ENCODE data around the gene CCNE1.

Gene CCNE1

DNA sequence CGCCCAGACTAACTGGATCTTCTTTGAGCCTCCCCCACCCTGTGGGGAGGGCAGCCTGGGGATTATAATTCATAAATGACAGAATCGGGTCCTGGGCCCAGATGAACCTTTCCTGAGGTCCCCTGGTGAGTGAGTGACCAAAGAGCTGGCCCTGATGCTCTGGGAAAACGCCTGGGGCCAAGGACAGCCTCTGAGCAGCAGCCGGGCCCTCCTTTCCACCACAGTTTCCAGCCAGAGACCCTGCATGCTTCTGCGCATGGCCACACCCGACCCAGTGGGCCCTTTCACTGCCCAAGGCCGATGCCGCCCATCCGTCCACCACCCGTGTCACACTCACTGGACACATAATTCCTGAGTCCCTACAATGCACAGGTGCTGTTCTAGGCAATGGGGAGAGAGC lies 43.6 kb upstream of the CCNE1 start:
- no peaks in the 10 kb centered on the region for H3K9me3 Mint-ChIP-seq
- TF ChIP-seq, protein P1, sequence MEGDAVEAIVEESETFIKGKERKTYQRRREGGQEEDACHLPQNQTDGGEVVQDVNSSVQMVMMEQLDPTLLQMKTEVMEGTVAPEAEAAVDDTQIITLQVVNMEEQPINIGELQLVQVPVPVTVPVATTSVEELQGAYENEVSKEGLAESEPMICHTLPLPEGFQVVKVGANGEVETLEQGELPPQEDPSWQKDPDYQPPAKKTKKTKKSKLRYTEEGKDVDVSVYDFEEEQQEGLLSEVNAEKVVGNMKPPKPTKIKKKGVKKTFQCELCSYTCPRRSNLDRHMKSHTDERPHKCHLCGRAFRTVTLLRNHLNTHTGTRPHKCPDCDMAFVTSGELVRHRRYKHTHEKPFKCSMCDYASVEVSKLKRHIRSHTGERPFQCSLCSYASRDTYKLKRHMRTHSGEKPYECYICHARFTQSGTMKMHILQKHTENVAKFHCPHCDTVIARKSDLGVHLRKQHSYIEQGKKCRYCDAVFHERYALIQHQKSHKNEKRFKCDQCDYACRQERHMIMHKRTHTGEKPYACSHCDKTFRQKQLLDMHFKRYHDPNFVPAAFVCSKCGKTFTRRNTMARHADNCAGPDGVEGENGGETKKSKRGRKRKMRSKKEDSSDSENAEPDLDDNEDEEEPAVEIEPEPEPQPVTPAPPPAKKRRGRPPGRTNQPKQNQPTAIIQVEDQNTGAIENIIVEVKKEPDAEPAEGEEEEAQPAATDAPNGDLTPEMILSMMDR (IDR thresholded peaks at IDR 0.05; ENCODE audit: unreplicated experiment in 3 of 3): no peak
- H3K27ac Mint-ChIP-seq: no peak overlapping the region
- H3K4me1 Mint-ChIP-seq: peaks cover 5% of the 10 kb centered on the region
- H3K4me3 Mint-ChIP-seq: no peak overlapping the region
- H3K36me3 Mint-ChIP-seq (ENCODE audit: low read depth): no peaks in the 10 kb centered on the region
- peaks cover 10% of the 10 kb centered on the region for H3K27me3 Mint-ChIP-seq (ENCODE audit: low read depth)

DNA sequence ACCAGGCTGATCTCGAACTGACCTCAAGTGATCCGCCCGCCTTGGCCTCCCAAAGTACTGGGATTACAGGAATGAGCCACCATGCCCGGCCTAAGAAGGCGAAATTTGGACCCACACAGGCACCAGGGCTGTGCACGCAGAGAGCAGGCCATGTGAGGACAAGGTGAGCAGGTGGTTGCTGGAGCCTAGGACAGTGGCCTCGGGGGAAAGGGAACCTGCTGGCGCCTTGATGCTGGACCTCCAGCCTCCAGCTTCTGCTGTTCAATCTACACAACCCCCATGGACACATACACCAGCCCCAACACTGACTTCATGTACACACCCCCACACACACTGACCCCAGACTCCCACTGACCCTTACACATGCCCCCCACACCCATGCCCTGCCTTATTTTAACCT lies 41.8 kb upstream of the CCNE1 start:
- H3K27ac Mint-ChIP-seq: no peak overlapping the region
- H3K9me3 Mint-ChIP-seq: no peaks in the 10 kb centered on the region
- no peak overlapping the region for H3K4me3 Mint-ChIP-seq
- H3K27me3 Mint-ChIP-seq (ENCODE audit: low read depth): peaks cover 8% of the 10 kb centered on the region
- TF ChIP-seq, protein P1 (IDR thresholded peaks at IDR 0.05; ENCODE audit: unreplicated experiment in 3 of 3): no peak
- H3K36me3 Mint-ChIP-seq (ENCODE audit: low read depth): no peaks in the 10 kb centered on the region
- H3K4me1 Mint-ChIP-seq: peaks cover 7% of the 10 kb centered on the region

DNA sequence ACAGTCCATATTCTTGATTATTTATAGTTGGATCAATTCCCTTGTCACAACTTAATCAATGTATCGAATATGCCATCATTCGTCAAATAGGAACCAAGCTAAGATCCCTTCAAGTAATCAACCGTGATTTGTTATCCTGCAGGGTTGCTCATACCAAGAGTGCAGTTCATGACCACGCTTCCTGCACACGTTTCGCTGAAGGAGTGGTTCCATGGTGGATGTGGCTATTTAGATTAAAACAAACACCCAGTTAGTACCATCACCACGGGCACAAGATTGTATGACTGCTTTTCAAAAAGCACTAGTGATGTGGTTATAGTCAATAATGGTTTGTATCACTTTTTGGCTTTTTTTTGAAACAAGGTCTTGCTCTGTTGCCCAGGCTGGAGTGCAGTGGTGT lies 41.1 kb upstream of the CCNE1 start:
- Mint-ChIP-seq H3K27me3 (ENCODE audit: low read depth) (peaks cover 6% of the 10 kb centered on the region), H3K36me3 (ENCODE audit: low read depth) (no peaks in the 10 kb centered on the region), H3K27ac (no peak overlapping the region), H3K4me3 (no peak overlapping the region), H3K9me3 (no peaks in the 10 kb centered on the region), H3K4me1 (peaks cover 14% of the 10 kb centered on the region)
- TF ChIP-seq, protein P1 (IDR thresholded peaks at IDR 0.05; ENCODE audit: unreplicated experiment in 3 of 3): no peak

DNA sequence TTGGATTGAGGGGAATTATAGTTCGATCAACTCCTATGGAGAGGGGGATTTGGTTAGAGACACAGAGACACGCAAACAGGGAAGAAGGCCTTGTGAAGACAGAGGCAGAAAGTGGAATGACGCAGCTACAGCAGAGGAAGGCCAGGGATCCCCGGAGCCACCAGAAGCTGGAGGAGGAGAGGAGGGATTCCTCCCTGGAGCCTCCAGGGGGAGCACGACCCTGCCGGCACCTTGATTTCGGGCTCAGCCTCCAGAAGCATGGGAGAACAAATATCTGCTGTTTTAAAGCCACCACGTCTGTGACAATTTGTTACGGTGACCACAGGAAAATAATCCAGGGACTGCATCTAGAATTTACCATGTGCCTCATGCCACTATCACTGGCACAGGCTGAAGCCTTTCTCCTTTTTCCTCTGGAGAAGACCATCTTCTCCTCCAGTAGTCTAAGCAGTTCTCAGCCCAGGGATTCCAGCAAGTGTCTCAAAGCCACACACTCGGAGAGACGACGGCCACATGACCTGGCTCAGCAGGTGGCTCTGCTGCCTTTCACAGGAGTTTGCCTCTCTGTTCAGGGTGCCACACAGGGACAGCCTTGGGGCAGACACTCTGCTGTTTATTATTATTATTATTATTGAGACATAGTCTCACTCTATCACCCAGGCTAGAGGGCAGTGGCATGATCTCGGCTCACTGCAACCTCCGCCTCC lies 39.9 kb upstream of the CCNE1 start:
- H3K27ac Mint-ChIP-seq: peak overlapping the region in 1 of 3 experiments; percentile 9
- peaks cover 16% of the 10 kb centered on the region for H3K4me1 Mint-ChIP-seq
- TF ChIP-seq, protein P1 (IDR thresholded peaks at IDR 0.05; ENCODE audit: unreplicated experiment in 3 of 3): peak; percentile 79 to 85 (median 82)
- H3K27me3 Mint-ChIP-seq (ENCODE audit: low read depth): no peaks in the 10 kb centered on the region
- H3K9me3 Mint-ChIP-seq: no peaks in the 10 kb centered on the region
- H3K4me3 Mint-ChIP-seq: no peak overlapping the region
- no peaks in the 10 kb centered on the region for H3K36me3 Mint-ChIP-seq (ENCODE audit: low read depth)

DNA sequence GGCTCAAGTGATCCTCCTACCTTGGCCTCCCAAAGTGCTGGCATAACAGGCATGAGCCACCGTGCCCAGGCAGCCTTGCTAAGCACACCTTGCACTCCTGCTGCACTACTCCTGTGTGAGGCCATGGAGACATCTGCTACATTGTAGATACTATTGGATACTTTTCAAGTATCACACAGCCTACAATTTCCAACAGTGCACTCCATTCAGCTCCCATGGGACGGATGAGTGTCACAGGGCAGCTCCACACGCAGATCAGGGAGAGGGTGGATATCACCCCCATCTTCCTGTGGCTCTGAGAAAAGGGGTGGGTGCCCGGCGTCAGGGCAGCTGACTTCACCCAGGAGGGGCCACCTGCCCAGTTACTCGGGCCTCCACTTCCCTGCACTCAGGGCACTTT lies 39.1 kb upstream of the CCNE1 start:
- no peaks in the 10 kb centered on the region for H3K9me3 Mint-ChIP-seq
- H3K27me3 Mint-ChIP-seq (ENCODE audit: low read depth): no peaks in the 10 kb centered on the region
- H3K4me3 Mint-ChIP-seq: no peak overlapping the region
- no peaks in the 10 kb centered on the region for H3K36me3 Mint-ChIP-seq (ENCODE audit: low read depth)
- TF ChIP-seq, protein P1 (IDR thresholded peaks at IDR 0.05; ENCODE audit: unreplicated experiment in 3 of 3): no peak
- H3K27ac Mint-ChIP-seq: no peak overlapping the region
- peaks cover 16% of the 10 kb centered on the region for H3K4me1 Mint-ChIP-seq

DNA sequence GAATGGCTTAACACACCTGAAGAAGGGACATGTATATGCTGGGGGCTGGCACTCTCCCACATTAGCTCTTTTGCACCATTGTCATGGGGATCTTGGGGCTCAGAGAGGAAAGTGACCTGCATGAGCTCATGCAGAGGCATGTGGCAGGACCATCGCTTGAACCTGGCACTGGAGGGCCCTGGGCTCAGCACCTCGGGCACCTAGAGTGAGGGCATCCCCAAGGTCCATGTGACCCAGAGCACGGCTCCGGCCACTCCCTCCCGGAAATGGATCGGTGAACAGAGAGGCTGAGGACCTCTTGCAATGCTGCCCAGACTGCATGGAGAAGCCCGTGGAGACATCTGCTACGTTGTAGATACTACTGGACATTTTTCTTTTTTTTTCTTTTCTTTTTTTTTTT lies 38.6 kb upstream of the CCNE1 start:
- H3K4me1 Mint-ChIP-seq: peaks cover 20% of the 10 kb centered on the region
- no peaks in the 10 kb centered on the region for H3K27me3 Mint-ChIP-seq (ENCODE audit: low read depth)
- H3K36me3 Mint-ChIP-seq (ENCODE audit: low read depth): no peaks in the 10 kb centered on the region

More for the DNA sequence above, 38.6 kb upstream of the CCNE1 start:
- no peak overlapping the region for H3K4me3 Mint-ChIP-seq
- no peaks in the 10 kb centered on the region for H3K9me3 Mint-ChIP-seq
- TF ChIP-seq, protein P1 (IDR thresholded peaks at IDR 0.05; ENCODE audit: unreplicated experiment in 3 of 3): no peak
- peak overlapping the region in 1 of 3 experiments; percentile 57 for H3K27ac Mint-ChIP-seq

Measured in nephron (organoid).